Neural progenitor cell (in vitro differentiated cells): ENCODE measurements around the gene DUOX1. TPM values are rescaled to one million over a fixed set of nuclear protein-coding genes. Genes with fewer than 3 reads are reported as not detected.

ENCODE experiments used
- DNase-seq: peaks from one replicate; pipeline ENCODE4 v3.0.0-alpha.2; 2016; ENCODE audit warnings: low spot score
- H2AFZ ChIP-seq: fragments of 200-600 bp; sonication (generic); replicated peaks from 2 replicates; pipeline ENCODE4 v1.6.1; 2016; ENCODE audit warnings: antibody characterized with exemption
- H3F3A ChIP-seq: fragments of 200-600 bp; sonication (generic); 2 replicates; pipeline ENCODE4 v1.6.1; 2016; ENCODE audit warnings: antibody characterized with exemption, low read depth
- H3K27ac ChIP-seq: fragments of 200-600 bp; sonication (generic); 2 replicates; pipeline ENCODE4 v1.5.1; 2016; ENCODE audit warnings: mild to moderate bottlenecking
- H3K27me3 ChIP-seq: fragments of 200-600 bp; sonication (generic); 2 replicates; pipeline ENCODE4 v1.6.1; 2016; ENCODE audit warnings: mild to moderate bottlenecking, moderate library complexity
- H3K36me3 ChIP-seq: fragments of 200-600 bp; sonication (generic); 2 replicates; pipeline ENCODE4 v1.5.1; 2016
- H3K4me1 ChIP-seq: fragments of 200-600 bp; sonication (generic); 2 replicates; pipeline ENCODE4 v1.6.1; 2016; ENCODE audit warnings: mixed run types
- H3K4me2 ChIP-seq: fragments of 200-600 bp; sonication (generic); 2 replicates; pipeline ENCODE4 v1.6.1; 2016
- H3K4me3 ChIP-seq: fragments of 200-600 bp; sonication (generic); 2 replicates; pipeline ENCODE4 v1.5.1; 2016
- H3K79me2 ChIP-seq: fragments of 200-600 bp; sonication (generic); 2 replicates; pipeline ENCODE4 v1.6.1; 2016; ENCODE audit warnings: low read depth
- H3K9ac ChIP-seq: fragments of 200-600 bp; sonication (generic); 2 replicates; pipeline ENCODE4 v1.6.1; 2016
- H3K9me3 ChIP-seq: fragments of 200-600 bp; sonication (generic); 2 replicates; pipeline ENCODE4 v1.5.1; 2016; ENCODE audit warnings: low read depth
- H4K20me1 ChIP-seq: fragments of 200-600 bp; sonication (generic); 2 replicates; pipeline ENCODE4 v1.6.1; 2016; ENCODE audit warnings: low read depth
- H3K27ac Mint-ChIP-seq: 3 replicates; pipeline ENCODE4 v1.8.0; 2021; ENCODE audit warnings: mixed read lengths
- H3K27me3 Mint-ChIP-seq: 2 replicates; pipeline ENCODE4 v1.8.0; 2022; ENCODE audit warnings: low read depth, mild to moderate bottlenecking, inconsistent platforms, moderate library complexity, mixed read lengths; ENCODE audit not compliant: insufficient read depth
- H3K36me3 Mint-ChIP-seq: 3 replicates; pipeline ENCODE4 v1.8.0; 2021; ENCODE audit warnings: mixed read lengths
- H3K4me1 Mint-ChIP-seq: 3 replicates; pipeline ENCODE4 v1.8.0; 2021; ENCODE audit warnings: mixed read lengths
- H3K4me3 Mint-ChIP-seq: 3 replicates; pipeline ENCODE4 v1.8.0; 2021; ENCODE audit warnings: mild to moderate bottlenecking, moderate library complexity, mixed read lengths
- H3K9me3 Mint-ChIP-seq: 3 replicates; pipeline ENCODE4 v1.8.0; 2020; ENCODE audit warnings: mixed read lengths
- EZH2 ChIP-seq: fragments of 200-600 bp; sonication (generic); IDR thresholded peaks from 2 replicates; pipeline ENCODE4 v1.6.1; 2017; ENCODE audit warnings: antibody characterized with exemption, mild to moderate bottlenecking, moderate library complexity
- EZH2phosphoT487 ChIP-seq: fragments of 200-600 bp; sonication (generic); IDR thresholded peaks from 2 replicates; pipeline ENCODE4 v1.6.1; 2017; ENCODE audit warnings: antibody characterized with exemption
- total RNA-seq: library from RNA; depleted of rRNA; stranded (reverse); fragments of >200 nt; gene quantifications from 2 replicates; pipeline ENCODE4 v1.2.3, GENCODE V29; 2015; ENCODE audit warnings: low replicate concordance
- TF ChIP-seq, protein P1 (sequence below): fragments of 200-600 bp; sonication (generic); IDR thresholded peaks from 2 replicates; pipeline ENCODE4 v1.5.1; 2017; ENCODE audit warnings: antibody characterized with exemption, mild to moderate bottlenecking

DUOX1 gene
- total RNA-seq, 1 donor from 2014 or later = 0.30 TPM

DNA sequence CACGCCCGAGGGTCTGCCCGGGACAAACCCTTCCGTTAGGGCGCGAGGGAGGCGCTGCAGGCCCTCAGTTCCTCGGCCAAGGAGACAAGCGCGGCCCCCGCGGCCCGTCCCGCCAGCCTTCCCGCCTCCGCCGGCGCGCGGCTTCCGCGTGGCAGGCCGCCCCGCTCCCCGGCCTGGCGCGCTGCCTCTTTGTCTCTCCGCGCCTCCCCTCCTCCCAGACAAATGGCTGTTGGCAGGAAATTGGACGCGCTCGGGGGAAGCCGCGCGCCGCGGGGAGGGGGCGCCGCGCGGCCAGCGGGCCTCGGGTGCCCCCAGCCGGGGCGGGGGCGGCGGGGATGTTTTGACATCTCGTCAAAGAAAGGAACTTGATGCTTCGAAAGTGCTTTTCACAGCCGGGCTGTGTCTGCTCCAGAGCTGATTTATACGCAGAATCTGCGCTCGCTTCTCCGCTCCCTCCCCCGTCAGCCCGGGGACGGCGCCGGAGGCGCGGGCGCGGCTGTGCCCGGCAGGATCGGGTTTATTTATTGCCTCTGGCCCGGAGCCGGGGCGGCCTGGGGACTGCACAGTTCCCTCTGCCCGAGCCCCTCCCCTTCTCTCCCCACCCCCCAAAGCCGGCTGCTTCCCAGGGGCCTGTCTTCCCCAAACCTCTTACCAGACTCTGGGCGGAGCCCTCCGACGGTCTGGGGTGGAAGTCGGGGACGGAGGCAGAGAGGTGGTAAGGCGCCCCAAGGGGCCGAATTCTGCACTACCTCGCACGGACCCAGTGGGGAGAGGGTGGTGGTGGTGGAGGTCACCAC, 37.2 kb downstream of the DUOX1 start:
- H3K9me3 ChIP-seq = no peaks in the 10 kb centered on the region
- peak; percentile 94 for DNase-seq
- peak overlapping the region; percentile 66 for H3K4me3 Mint-ChIP-seq

DNA sequence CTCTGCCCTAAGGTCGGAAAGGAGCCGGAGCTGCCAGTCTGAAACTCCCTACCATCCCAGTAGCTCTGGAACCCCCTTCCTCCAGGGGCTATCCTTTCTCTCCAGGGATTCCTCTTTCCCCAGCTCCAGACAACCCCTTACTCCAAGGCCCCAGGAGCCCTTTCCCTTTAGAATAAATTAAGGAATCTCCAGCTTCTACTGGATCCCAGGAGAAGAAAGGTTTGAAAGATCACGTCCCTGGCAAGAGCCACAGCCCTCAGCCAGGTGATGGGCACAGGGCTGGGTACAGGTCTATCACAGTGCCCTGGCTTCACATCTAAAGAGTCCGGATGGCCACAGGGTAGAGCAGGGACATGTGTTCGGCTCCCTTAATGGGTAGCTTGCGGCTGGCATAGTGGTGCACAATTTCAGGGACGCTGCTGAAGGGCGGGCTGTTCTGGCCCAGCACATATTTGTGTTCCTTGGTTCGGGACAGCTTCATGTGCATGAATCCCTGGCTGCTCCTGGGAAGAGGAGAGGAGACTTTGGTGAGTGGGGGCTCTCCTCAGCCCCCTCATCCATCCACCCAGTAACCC, 37.9 kb downstream of the DUOX1 start:
- no peaks in the 10 kb centered on the region for H3K9me3 ChIP-seq
- H3K9ac ChIP-seq = no peak overlapping the region
- H4K20me1 ChIP-seq = peaks cover 44% of the 10 kb centered on the region
- H3K27ac ChIP-seq = peak overlapping the region; percentile 94
- peaks cover 29% of the 10 kb centered on the region for H3F3A ChIP-seq
- DNase-seq = no peak
- H2AFZ ChIP-seq = no peak overlapping the region
- Mint-ChIP-seq H3K4me3 (peak overlapping the region; percentile 66), H3K27ac (no peak overlapping the region), H3K9me3 (no peaks in the 10 kb centered on the region), H3K4me1 (peaks cover 11% of the 10 kb centered on the region), H3K27me3 (peaks cover 6% of the 10 kb centered on the region), H3K36me3 (peaks cover 10% of the 10 kb centered on the region)
- TF ChIP-seq, protein P1, sequence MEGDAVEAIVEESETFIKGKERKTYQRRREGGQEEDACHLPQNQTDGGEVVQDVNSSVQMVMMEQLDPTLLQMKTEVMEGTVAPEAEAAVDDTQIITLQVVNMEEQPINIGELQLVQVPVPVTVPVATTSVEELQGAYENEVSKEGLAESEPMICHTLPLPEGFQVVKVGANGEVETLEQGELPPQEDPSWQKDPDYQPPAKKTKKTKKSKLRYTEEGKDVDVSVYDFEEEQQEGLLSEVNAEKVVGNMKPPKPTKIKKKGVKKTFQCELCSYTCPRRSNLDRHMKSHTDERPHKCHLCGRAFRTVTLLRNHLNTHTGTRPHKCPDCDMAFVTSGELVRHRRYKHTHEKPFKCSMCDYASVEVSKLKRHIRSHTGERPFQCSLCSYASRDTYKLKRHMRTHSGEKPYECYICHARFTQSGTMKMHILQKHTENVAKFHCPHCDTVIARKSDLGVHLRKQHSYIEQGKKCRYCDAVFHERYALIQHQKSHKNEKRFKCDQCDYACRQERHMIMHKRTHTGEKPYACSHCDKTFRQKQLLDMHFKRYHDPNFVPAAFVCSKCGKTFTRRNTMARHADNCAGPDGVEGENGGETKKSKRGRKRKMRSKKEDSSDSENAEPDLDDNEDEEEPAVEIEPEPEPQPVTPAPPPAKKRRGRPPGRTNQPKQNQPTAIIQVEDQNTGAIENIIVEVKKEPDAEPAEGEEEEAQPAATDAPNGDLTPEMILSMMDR = no peak
- TF ChIP-seq EZH2 = no peak
- no peak for TF ChIP-seq EZH2phosphoT487
- H3K27me3 ChIP-seq = no peaks in the 10 kb centered on the region
- H3K4me2 ChIP-seq = peak overlapping the region; percentile 83
- peaks cover 14% of the 10 kb centered on the region for H3K4me1 ChIP-seq
- no peaks in the 10 kb centered on the region for H3K36me3 ChIP-seq
- no peak overlapping the region for H3K4me3 ChIP-seq
- no peaks in the 10 kb centered on the region for H3K79me2 ChIP-seq

More for the DNA sequence above, 37.2 kb downstream of the DUOX1 start:
- Mint-ChIP-seq H3K27ac (no peak overlapping the region), H3K27me3 (peaks cover 7% of the 10 kb centered on the region), H3K9me3 (no peaks in the 10 kb centered on the region), H3K4me1 (peaks cover 12% of the 10 kb centered on the region), H3K36me3 (peaks cover 10% of the 10 kb centered on the region)
- Histone ChIP-seq H3K27me3 (no peaks in the 10 kb centered on the region), H3K4me3 (peak overlapping the region; percentile 55), H3K79me2 (no peaks in the 10 kb centered on the region), H3K4me2 (peak overlapping the region; percentile 83), H3K27ac (peak overlapping the region; percentile 94), H3K36me3 (no peaks in the 10 kb centered on the region), H3K9ac (peak overlapping the region; percentile 79), H3F3A (peaks cover 29% of the 10 kb centered on the region), H4K20me1 (peaks cover 37% of the 10 kb centered on the region), H2AFZ (peak overlapping the region; percentile 61), H3K4me1 (peaks cover 14% of the 10 kb centered on the region)
- TF ChIP-seq EZH2 (peak; percentile 26), EZH2phosphoT487 (no peak)
- TF ChIP-seq, protein P1 = peak; percentile 69

DNA sequence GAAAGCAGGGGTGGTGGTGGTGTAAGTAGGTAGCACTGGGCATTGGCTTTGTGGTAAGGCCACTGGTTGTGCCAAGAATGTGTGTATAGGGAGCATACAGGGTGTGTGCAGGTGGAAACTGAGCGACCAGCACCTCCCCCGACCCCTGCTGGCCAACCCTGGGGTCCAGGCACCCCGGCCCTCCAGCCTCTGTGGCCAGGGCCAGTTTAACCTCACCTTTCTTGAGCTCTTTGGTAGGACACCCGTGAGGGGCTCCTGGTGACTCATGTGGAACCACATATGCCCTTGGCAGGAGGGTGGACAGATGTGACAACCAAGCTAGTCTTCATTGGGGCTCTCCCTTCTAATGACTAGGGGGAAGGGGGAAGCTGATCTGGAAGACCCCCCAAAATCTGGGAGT, 38.5 kb downstream of the DUOX1 start:
- DNase-seq = no peak
- H3K36me3 ChIP-seq = no peaks in the 10 kb centered on the region
- no peak overlapping the region for H3K4me3 Mint-ChIP-seq
- no peak overlapping the region for H3K4me3 ChIP-seq
- H3K36me3 Mint-ChIP-seq = peaks cover 14% of the 10 kb centered on the region
- peaks cover 14% of the 10 kb centered on the region for H3K4me1 ChIP-seq
- H4K20me1 ChIP-seq = peaks cover 49% of the 10 kb centered on the region
- TF ChIP-seq, protein P1 = no peak
- TF ChIP-seq EZH2 = no peak
- H3K79me2 ChIP-seq = no peaks in the 10 kb centered on the region
- H3F3A ChIP-seq = peaks cover 29% of the 10 kb centered on the region
- no peak overlapping the region for H3K9ac ChIP-seq
- no peak overlapping the region for H3K27ac Mint-ChIP-seq
- H3K27ac ChIP-seq = peak overlapping the region; percentile 94
- H2AFZ ChIP-seq = no peak overlapping the region
- no peak overlapping the region for H3K4me2 ChIP-seq
- H3K27me3 Mint-ChIP-seq = peaks cover 6% of the 10 kb centered on the region
- H3K9me3 ChIP-seq = no peaks in the 10 kb centered on the region
- peaks cover 10% of the 10 kb centered on the region for H3K4me1 Mint-ChIP-seq
- H3K9me3 Mint-ChIP-seq = no peaks in the 10 kb centered on the region
- H3K27me3 ChIP-seq = no peaks in the 10 kb centered on the region
